ENCODE results near the gene MAP3K5. TPM values are rescaled to one million over a fixed set of nuclear protein-coding genes. Genes with fewer than 3 reads are reported as not detected.

MAP3K5 gene
- total RNA-seq, 1 experiment from 2014 or later: 1.3 TPM

DNA sequence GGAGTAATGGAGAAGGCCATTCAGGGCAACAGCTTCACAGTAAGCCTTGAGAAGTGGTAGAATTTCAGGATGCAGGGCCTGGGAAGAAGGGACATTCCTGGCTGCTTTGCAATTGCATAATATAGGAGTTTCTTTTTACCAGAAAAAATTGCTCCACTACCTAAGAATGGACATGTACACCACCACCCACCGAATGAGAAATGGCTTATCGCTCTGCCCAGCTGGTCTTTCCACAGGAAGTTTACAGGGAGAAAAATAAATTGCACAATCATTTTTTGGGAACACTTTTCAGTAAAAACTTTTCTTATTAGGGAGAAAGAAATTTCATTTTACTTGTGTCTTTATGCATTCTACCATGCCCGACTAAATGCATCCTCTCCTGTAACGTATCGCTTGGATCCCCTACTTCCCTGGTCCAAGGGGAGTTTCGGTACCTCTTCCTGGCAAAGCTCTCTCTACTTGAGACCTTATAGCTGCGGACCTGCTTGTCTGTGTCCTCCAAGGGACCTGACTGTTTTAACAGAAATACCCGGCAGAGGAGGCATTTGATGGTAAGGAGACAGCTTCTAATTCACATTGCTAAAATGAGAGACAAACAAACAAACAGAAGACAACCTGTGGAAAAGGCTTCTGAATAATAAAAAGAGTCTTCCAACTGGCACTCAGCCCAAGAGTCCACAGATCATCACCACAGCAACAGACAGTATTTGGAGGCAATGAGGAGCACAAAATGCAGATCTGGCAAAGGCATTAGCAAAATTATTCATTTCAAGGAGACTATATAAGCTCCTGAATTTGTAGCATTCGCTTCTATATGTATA lies 54.2 kb downstream of the MAP3K5 start:
- H3K4me3 ChIP-seq (ENCODE audit: insufficient read depth, low read depth, low read length): no peak overlapping the region
- H3K27me3 ChIP-seq (ENCODE audit: control insufficient read depth, insufficient read depth, low read length): no peaks in the 10 kb centered on the region
- DNase-seq: no peak
- H3K36me3 ChIP-seq (replicated peaks; ENCODE audit: control insufficient read depth, insufficient read depth, low read length): no peaks in the 10 kb centered on the region

DNA sequence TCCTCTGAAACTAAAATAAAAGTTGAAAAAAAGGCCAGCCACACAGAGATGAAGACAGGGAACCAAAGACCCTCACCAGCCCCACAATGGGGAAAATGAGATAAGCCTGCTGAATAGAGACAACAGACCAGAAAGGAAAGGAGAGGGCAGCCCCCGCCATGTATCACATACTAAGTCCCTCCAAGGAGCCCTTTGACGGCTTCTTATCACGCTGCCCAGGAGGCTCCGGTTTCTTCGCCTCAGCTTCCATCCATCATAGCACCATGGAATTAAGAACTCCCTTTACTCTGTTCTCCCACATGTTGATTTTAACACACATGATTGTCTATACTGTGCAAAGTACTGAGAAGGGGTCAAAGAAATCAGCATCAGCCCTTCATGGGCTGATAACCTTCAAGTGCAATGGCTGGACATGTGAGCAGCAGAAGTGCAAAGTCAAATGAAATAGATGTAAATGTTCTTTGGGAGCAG lies 54.9 kb downstream of the MAP3K5 start:
- Histone ChIP-seq H3K36me3 (replicated peaks; ENCODE audit: control insufficient read depth, insufficient read depth, low read length) (no peaks in the 10 kb centered on the region), H3K27me3 (ENCODE audit: control insufficient read depth, insufficient read depth, low read length) (no peaks in the 10 kb centered on the region), H3K4me3 (ENCODE audit: insufficient read depth, low read depth, low read length) (no peak overlapping the region)
- no peak for DNase-seq

DNA sequence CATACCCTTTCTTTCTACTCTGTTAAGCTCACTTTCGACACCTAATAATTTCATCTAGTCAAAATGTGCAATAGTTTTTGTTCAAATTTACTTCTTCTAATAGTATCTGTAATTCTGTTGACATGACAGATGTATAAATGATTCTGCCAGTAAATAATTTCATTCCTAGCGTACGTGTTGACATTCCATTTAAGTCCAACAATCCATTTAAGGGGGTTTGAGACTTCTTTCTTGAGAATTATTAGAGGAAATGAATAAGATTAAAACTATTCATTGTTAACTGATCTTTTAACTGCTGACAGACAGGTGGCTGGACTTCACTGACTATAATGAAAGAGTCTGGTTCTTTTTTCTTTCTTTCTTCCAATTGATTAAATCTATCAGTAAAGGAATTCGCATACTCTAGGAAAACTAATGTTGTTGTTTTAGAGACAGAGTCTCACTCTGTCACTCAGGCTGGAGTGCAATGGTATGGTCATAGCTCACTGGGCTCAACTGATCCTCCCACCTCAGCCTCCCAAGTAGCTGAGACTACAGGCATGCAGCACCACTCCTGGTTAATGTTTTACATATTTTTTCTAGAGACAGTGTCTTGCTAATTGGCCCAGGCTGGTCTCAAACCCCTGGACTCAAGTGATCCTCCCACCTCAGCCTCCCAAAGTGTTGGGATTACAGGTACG lies 55.9 kb downstream of the MAP3K5 start:
- Histone ChIP-seq H3K36me3 (replicated peaks; ENCODE audit: control insufficient read depth, insufficient read depth, low read length) (no peaks in the 10 kb centered on the region), H3K27me3 (ENCODE audit: control insufficient read depth, insufficient read depth, low read length) (no peaks in the 10 kb centered on the region), H3K4me3 (ENCODE audit: insufficient read depth, low read depth, low read length) (no peak overlapping the region)
- DNase-seq: no peak

DNA sequence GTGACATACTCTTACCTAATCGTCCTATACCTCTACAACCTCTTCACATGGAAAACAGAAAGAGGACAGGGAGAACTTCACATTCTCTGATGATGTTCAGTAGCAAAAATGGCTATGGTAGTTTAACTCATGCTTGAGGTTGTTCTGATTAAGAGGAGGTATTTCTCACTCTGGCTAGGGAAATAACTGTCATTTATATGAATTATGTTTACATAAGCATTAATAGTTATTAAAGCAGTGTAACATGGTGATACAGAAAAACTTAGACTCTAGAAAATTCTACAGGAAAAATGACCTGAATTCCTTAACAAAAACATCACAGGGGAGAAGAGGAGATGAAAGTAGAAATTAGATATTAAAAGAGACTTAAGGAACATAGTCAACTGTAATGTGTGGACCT lies 57.3 kb downstream of the MAP3K5 start:
- H3K27me3 ChIP-seq (ENCODE audit: control insufficient read depth, insufficient read depth, low read length): no peaks in the 10 kb centered on the region

DNA sequence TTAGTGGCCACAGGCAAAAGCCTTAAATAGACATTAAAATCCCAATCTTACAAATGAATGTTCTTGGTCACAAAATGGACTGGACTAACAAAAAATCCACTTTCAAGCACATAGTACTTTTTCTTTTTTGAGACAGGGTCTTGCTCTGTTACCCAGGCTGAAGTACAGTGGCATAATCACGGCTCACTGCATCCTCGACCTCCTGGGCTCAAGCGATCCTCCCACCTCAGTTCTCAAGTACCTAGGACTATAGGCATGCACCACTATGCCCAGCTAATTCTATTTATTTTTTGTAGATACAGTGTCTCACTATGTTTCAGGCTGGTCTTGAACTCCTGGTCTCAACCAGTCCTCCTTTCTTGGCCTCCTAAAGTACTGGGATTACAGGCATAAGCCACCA lies 59.4 kb downstream of the MAP3K5 start:
- no peaks in the 10 kb centered on the region for H3K27me3 ChIP-seq (ENCODE audit: control insufficient read depth, insufficient read depth, low read length)
- H3K36me3 ChIP-seq (replicated peaks; ENCODE audit: control insufficient read depth, insufficient read depth, low read length): no peaks in the 10 kb centered on the region
- no peak for DNase-seq
- no peak overlapping the region for H3K4me3 ChIP-seq (ENCODE audit: insufficient read depth, low read depth, low read length)

More for the DNA sequence above, 57.3 kb downstream of the MAP3K5 start:
- H3K4me3 ChIP-seq (ENCODE audit: insufficient read depth, low read depth, low read length): no peak overlapping the region
- no peaks in the 10 kb centered on the region for H3K36me3 ChIP-seq (replicated peaks; ENCODE audit: control insufficient read depth, insufficient read depth, low read length)
- no peak for DNase-seq

DNA sequence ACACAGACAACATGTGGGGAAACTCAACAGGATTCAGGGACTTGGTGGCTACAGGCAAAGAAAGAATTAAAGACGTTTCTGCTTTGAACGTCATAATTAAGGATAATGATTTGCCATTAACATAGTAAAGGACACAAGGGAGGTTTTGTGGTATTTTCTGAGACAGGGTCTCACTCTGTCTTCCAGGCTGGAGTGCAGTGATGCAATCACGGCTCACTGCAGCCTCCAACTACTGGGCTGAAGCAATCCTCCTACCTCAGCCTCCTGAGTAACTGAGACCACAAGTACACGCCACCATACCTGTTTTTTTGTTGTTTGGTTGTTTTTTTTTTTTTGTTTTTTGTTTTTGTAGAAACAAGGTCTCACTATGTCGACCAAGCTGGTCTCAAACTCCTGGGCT lies 62.4 kb downstream of the MAP3K5 start:
- H3K4me3 ChIP-seq (ENCODE audit: insufficient read depth, low read depth, low read length): no peak overlapping the region
- H3K27me3 ChIP-seq (ENCODE audit: control insufficient read depth, insufficient read depth, low read length): no peaks in the 10 kb centered on the region
- H3K36me3 ChIP-seq (replicated peaks; ENCODE audit: control insufficient read depth, insufficient read depth, low read length): no peaks in the 10 kb centered on the region

DNA sequence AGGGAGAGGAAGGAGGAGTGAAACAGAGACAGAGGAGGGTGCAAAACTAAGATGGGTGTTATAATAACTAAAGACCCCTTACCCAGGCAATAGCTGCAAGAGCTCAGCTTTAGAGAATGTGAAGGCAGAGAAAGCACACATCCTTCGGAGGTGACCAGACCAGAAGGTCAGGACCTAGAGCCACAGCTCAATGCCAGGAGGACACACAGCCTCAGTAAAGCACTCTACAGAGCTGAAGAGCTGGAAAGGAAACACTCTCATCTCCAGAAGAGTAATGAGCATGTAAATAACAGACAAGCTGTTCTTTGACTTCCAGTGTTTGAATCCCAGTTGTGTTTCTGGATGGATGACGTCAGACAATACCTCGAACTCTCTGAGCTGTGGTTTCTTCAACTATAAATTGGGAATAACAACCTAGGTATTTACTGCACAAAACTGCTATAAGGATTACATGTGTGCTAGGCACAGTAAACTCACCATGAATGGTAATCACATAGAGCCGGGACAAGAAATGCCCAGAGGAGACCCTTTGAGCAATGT lies 63.2 kb downstream of the MAP3K5 start:
- Histone ChIP-seq H3K4me3 (ENCODE audit: insufficient read depth, low read depth, low read length) (no peak overlapping the region), H3K36me3 (replicated peaks; ENCODE audit: control insufficient read depth, insufficient read depth, low read length) (no peaks in the 10 kb centered on the region), H3K27me3 (ENCODE audit: control insufficient read depth, insufficient read depth, low read length) (no peaks in the 10 kb centered on the region)
- DNase-seq: no peak

More for the DNA sequence above, 62.4 kb downstream of the MAP3K5 start:
- DNase-seq: no peak

DNA sequence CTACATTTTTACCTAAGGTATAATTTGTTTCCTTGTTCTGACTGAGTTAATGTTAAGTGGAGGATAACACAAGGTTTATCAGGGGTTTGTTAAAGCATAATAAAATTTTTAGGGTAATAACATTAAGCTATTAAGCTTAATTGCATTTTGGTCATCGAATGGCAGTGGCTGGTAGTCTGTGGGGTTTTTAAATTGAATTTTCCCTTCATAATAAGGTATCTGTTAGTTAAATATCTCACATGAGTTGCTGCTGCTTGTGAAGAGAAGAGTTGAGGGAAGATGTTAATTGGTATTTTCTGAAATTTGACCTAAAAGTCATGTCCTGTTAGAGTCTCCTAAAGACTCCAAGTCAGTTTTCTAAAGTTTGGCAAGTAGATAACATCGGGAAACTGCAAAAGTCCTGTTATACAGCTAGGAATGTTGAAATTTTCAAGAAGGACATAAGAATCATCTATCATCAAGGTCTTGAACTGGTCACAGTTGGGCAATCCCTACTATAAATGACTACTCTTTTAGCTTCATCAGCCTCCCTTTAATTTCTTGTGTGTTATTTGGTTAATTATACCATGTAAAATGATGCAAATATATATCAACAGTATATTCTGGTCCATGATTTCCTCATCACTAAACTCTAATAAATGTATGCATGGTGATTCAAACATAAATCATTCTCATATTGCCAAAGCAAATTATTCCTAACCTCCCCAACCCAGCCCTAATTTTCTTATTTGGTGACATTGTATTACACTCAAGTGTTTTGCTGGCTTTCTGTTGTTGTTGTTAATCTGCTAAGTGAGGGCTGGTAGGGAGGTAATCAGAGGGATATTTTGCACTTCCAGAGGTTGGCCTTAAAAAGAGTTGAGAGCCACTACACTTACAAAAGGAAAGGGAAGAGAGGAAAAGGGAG lies 64.0 kb downstream of the MAP3K5 start:
- DNase-seq: no peak
- Histone ChIP-seq H3K27me3 (ENCODE audit: control insufficient read depth, insufficient read depth, low read length) (no peaks in the 10 kb centered on the region), H3K4me3 (ENCODE audit: insufficient read depth, low read depth, low read length) (no peak overlapping the region), H3K36me3 (replicated peaks; ENCODE audit: control insufficient read depth, insufficient read depth, low read length) (no peaks in the 10 kb centered on the region)

DNA sequence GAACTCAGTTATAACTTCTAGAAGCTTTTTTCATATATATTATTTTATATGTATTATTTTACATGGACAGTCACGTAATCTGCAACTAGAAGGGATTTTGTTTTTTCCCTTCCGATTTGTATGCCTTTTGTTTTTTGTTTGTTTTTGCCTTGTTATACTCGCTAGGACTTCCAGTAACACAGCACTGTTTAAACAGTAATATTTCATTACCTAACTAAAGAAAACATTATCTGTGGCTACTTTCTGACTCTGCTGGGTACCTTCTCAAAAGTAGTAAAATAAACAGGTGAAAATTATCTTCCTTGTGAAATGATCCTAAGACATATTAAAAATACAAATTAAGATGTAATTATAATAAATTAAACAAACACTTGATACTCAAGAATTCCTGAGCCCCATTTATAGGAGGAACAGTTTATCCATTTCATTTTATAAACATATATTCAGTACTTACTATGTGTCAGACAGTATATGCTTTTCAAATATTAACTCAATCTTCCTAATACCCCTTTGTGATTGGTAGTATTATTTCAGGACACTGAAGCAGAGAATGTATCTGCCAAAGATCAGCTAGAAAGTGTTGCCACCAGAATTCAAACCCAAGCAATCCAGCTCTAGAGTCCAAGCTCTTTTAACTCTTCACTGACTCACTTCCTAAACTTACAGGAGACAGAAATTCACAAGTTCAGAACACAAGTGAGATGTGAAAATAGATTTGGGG lies 65.3 kb downstream of the MAP3K5 start:
- Histone ChIP-seq H3K4me3 (ENCODE audit: insufficient read depth, low read depth, low read length) (no peak overlapping the region), H3K36me3 (replicated peaks; ENCODE audit: control insufficient read depth, insufficient read depth, low read length) (no peaks in the 10 kb centered on the region), H3K27me3 (ENCODE audit: control insufficient read depth, insufficient read depth, low read length) (no peaks in the 10 kb centered on the region)
- no peak for DNase-seq

DNA sequence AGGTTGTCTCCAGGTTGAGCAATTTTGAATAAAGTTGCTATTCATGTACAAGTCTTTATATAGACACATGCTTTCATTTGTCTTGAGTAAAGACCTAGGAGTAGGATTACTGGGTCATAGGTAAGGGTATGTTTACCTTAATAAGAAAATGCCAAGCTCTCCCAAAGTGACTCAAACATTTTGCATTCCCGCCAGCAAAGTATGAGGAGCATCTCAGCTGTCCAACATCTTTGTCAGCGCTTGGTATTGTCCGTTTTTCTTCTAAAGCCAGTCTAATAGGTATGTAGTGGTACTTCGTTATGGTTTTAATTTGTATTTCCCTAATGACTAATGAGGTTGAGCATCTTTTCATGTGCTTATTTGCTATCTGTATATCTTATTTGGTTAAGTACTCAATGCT lies 67.2 kb downstream of the MAP3K5 start:
- Histone ChIP-seq H3K4me3 (ENCODE audit: insufficient read depth, low read depth, low read length) (no peak overlapping the region), H3K36me3 (replicated peaks; ENCODE audit: control insufficient read depth, insufficient read depth, low read length) (no peaks in the 10 kb centered on the region), H3K27me3 (ENCODE audit: control insufficient read depth, insufficient read depth, low read length) (no peaks in the 10 kb centered on the region)
- no peak for DNase-seq

DNA sequence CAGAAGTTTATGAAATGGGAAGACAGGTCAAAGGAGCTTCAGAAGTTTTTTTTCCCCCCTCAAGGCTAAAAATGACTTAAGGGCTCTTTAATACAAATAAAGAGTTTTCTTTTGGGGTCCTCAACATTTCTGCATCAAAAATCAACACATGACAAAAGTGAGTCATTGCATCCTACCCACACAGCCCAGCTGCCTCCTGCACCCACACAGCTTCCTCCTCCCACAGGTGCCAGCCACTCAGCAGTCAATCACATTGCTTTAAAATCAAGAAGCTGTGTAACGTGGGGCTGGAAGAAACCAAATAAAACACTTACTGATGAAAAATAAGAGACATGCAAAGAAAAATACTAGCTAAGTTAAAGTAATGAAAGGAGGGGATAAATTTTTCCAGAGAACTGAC lies 68.5 kb downstream of the MAP3K5 start:
- no peak overlapping the region for H3K4me3 ChIP-seq (ENCODE audit: insufficient read depth, low read depth, low read length)
- no peaks in the 10 kb centered on the region for H3K27me3 ChIP-seq (ENCODE audit: control insufficient read depth, insufficient read depth, low read length)
- H3K36me3 ChIP-seq (replicated peaks; ENCODE audit: control insufficient read depth, insufficient read depth, low read length): no peaks in the 10 kb centered on the region
- no peak for DNase-seq

DNA sequence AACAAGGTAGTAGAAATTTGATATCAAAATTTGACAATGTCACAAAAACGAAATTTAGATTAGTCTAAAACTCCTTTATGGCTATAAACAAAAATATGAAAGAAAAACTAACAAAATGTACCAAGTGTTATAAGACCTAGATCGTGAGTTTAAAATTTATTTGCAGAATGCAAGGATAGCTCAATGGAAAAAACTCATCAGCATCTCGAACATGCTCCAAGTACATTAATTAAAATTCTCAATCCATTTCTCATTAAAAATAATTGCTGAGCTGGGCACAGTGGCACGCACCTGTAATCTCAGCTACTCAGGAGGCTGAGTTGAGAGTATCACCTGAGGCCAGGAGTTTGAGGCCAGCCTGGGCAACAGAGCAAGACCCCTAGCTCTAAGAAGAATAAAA lies 70.8 kb downstream of the MAP3K5 start:
- Histone ChIP-seq H3K36me3 (replicated peaks; ENCODE audit: control insufficient read depth, insufficient read depth, low read length) (no peaks in the 10 kb centered on the region), H3K27me3 (ENCODE audit: control insufficient read depth, insufficient read depth, low read length) (no peaks in the 10 kb centered on the region), H3K4me3 (ENCODE audit: insufficient read depth, low read depth, low read length) (no peak overlapping the region)
- no peak for DNase-seq

DNA sequence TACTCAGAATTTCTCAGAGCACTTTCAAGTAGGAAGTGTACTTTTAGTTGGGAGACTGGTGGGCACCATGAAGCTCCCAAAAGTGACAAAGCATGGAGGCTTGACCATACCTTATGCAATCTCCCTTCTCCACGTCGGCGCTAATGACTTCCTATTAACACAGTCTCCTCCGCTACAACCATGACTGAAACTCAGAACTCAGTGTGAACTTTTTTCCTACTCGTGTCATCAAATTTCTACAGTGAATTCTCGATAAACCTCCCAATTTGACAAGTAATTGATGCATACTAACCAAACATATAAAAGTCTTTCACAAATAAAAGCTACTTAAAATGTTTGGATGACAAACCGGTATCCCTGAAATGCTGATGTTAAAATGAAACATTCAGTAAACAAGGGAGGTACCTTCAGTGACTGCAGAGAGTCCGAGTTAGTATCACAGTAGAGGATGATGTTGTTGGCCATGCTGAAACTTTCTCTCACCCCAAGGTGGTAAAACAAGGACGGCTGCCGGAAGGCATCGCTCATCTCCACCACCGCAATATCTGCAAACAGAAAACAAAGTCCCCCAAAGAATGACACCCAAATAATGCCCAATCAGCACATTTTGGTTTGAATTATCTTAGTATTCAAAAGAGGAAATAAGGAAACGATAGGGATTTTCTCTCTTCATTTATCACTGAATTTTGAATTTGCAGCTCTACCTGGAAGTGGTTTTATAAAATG lies 72.1 kb downstream of the MAP3K5 start:
- Histone ChIP-seq H3K27me3 (ENCODE audit: control insufficient read depth, insufficient read depth, low read length) (no peaks in the 10 kb centered on the region), H3K36me3 (replicated peaks; ENCODE audit: control insufficient read depth, insufficient read depth, low read length) (no peaks in the 10 kb centered on the region), H3K4me3 (ENCODE audit: insufficient read depth, low read depth, low read length) (no peak overlapping the region)
- no peak for DNase-seq

Data from H7 (cell line).